NB4 (cell line): ENCODE measurements around the gene IFI30.

Source experiments
- CTCF ChIP-seq: IDR thresholded peaks from one replicate; pipeline ENCODE4 v1.5.1; 2012; ENCODE audit warnings: low read depth, low read length
- MYC ChIP-seq: IDR thresholded peaks from 2 replicates; pipeline ENCODE4 v1.6.1; 2011; ENCODE audit warnings: low read depth, low read length
- POLR2A ChIP-seq: IDR thresholded peaks from 2 replicates; pipeline ENCODE4 v1.6.1; 2011; ENCODE audit warnings: mild to moderate bottlenecking; ENCODE audit not compliant: insufficient read length; ENCODE audit errors: extremely low read depth
- TF ChIP-seq, protein P1 (sequence below): IDR thresholded peaks from 2 replicates; pipeline ENCODE4 v1.6.1; 2011; ENCODE audit warnings: low read depth, low read length

- TF ChIP-seq CTCF: no peak
- TF ChIP-seq POLR2A: peak; percentile 48
- TF ChIP-seq, protein P1, sequence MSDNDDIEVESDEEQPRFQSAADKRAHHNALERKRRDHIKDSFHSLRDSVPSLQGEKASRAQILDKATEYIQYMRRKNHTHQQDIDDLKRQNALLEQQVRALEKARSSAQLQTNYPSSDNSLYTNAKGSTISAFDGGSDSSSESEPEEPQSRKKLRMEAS: peak; percentile 45; the same call in 1 of the 2 replicates
- peak; percentile 65 for TF ChIP-seq MYC
Measured at GRCh38 chr19:18160971-18161635, 12.5 kb upstream of the IFI30 start.
